ENCODE data around the gene NR3C1.
"Not testable (repeated sequence)": the region's sequence is repeated elsewhere in the genome, so short reads cannot be mapped to it uniquely, and the experiment has no call there.

The NR3C1 gene

GRCh38 chr5:143334380-143334779 lies 69.1 kb downstream of the NR3C1 start:
- not testable (repeated sequence) for DNase-seq (ENCODE audit: low read depth)

- DNase-seq (ENCODE audit: low read depth) = no peak
These were observed 71.5 kb downstream of the NR3C1 start for GRCh38 chr5:143331956-143332355.

GRCh38 chr5:143329843-143330242 lies 73.6 kb downstream of the NR3C1 start:
- no peak for DNase-seq (ENCODE audit: low read depth)

GRCh38 chr5:143328589-143329220 lies 74.8 kb downstream of the NR3C1 start:
- no peak for DNase-seq (ENCODE audit: low read depth)

- DNase-seq (ENCODE audit: low read depth) = not testable (repeated sequence)
These were observed 78.4 kb downstream of the NR3C1 start for GRCh38 chr5:143325086-143325485.

GRCh38 chr5:143322931-143323630 lies 80.4 kb downstream of the NR3C1 start:
- not testable (repeated sequence) for DNase-seq (ENCODE audit: low read depth)

- DNase-seq (ENCODE audit: low read depth) = no peak
These were observed 81.3 kb downstream of the NR3C1 start for GRCh38 chr5:143322176-143322575.

GRCh38 chr5:143319437-143320227 lies 83.9 kb downstream of the NR3C1 start:
- DNase-seq (ENCODE audit: low read depth) = no peak

- no peak for DNase-seq (ENCODE audit: low read depth)
These were observed 84.7 kb downstream of the NR3C1 start for GRCh38 chr5:143318833-143319232.

- no peak for DNase-seq (ENCODE audit: low read depth)
These were observed 85.2 kb downstream of the NR3C1 start for GRCh38 chr5:143318270-143318669.

GRCh38 chr5:143316844-143317631 lies 86.4 kb downstream of the NR3C1 start:
- no peak for DNase-seq (ENCODE audit: low read depth)

GRCh38 chr5:143316337-143316736 lies 87.1 kb downstream of the NR3C1 start:
- no peak for DNase-seq (ENCODE audit: low read depth)

GRCh38 chr5:143315929-143316328 lies 87.6 kb downstream of the NR3C1 start:
- DNase-seq (ENCODE audit: low read depth) = no peak

GRCh38 chr5:143315214-143315613 lies 88.3 kb downstream of the NR3C1 start:
- no peak for DNase-seq (ENCODE audit: low read depth)

GRCh38 chr5:143314659-143315058 lies 88.8 kb downstream of the NR3C1 start:
- peak; percentile 17 for DNase-seq (ENCODE audit: low read depth)

- no peak for DNase-seq (ENCODE audit: low read depth)
These were observed 89.4 kb downstream of the NR3C1 start for GRCh38 chr5:143314099-143314498.

- no peak for DNase-seq (ENCODE audit: low read depth)
These were observed 90.1 kb downstream of the NR3C1 start for GRCh38 chr5:143313298-143313852.

- DNase-seq (ENCODE audit: low read depth) = no peak
These were observed 90.7 kb downstream of the NR3C1 start for GRCh38 chr5:143312822-143313221.

GRCh38 chr5:143311955-143312354 lies 91.5 kb downstream of the NR3C1 start:
- DNase-seq (ENCODE audit: low read depth) = no peak

GRCh38 chr5:143311428-143311827 lies 92.1 kb downstream of the NR3C1 start:
- DNase-seq (ENCODE audit: low read depth) = peak; percentile 14

- DNase-seq (ENCODE audit: low read depth) = no peak
These were observed 93.6 kb downstream of the NR3C1 start for GRCh38 chr5:143309661-143310431.

All from fibroblast of the conjunctiva (primary cell).